ENCODE data around the gene RNPS1. TPM values are rescaled to one million over a fixed set of nuclear protein-coding genes. Genes with fewer than 3 reads are reported as not detected.

The RNPS1 gene
- total RNA-seq, 1 experiment from 2014 or later = 130 TPM

- Histone ChIP-seq H3K4me3 (peak overlapping the region; percentile 52), H3K9me3 (no peaks in the 10 kb centered on the region), H3K36me3 (peaks cover 35% of the 10 kb centered on the region), H3K27me3 (no peaks in the 10 kb centered on the region)
- no peak for DNase-seq
Measured at GRCh38 chr16:2213817-2214718, 53.9 kb downstream of the RNPS1 start.

GRCh38 chr16:2212362-2213324 lies 55.3 kb downstream of the RNPS1 start:
- DNase-seq = no peak
- H3K4me3 ChIP-seq = peak overlapping the region; percentile 52

GRCh38 chr16:2211923-2212347 lies 56.0 kb downstream of the RNPS1 start:
- Histone ChIP-seq H3K4me3 (no peak overlapping the region), H3K36me3 (peaks cover 56% of the 10 kb centered on the region), H3K27me3 (no peaks in the 10 kb centered on the region), H3K9me3 (no peaks in the 10 kb centered on the region)
- DNase-seq = no peak

More at GRCh38 chr16:2212362-2213324, 55.3 kb downstream of the RNPS1 start:
- Histone ChIP-seq H3K27me3 (no peaks in the 10 kb centered on the region), H3K9me3 (no peaks in the 10 kb centered on the region), H3K36me3 (peaks cover 49% of the 10 kb centered on the region)

- peak; percentile 40 for DNase-seq
- peaks cover 62% of the 10 kb centered on the region for H3K36me3 ChIP-seq
- H3K9me3 ChIP-seq = no peaks in the 10 kb centered on the region
- H3K27me3 ChIP-seq = no peaks in the 10 kb centered on the region
- H3K4me3 ChIP-seq = no peak within 1 kb of the TSS
Measured at GRCh38 chr16:2210386-2211365, 57.2 kb downstream of the RNPS1 start, which contains the start of gene BRICD5. BRICD5 (minus strand) TSS chr16:2210863; CDS start chr16:2210833, 30 bp downstream.

- peaks cover 62% of the 10 kb centered on the region for H3K36me3 ChIP-seq
- no peaks in the 10 kb centered on the region for H3K27me3 ChIP-seq
- no peak overlapping the region for H3K4me3 ChIP-seq
- DNase-seq = no peak
- H3K9me3 ChIP-seq = no peaks in the 10 kb centered on the region
Measured at GRCh38 chr16:2210009-2210332, 58.0 kb downstream of the RNPS1 start.

- no peaks in the 10 kb centered on the region for H3K27me3 ChIP-seq
- H3K4me3 ChIP-seq = no peak overlapping the region
- no peaks in the 10 kb centered on the region for H3K9me3 ChIP-seq
- H3K36me3 ChIP-seq = peaks cover 62% of the 10 kb centered on the region
- no peak for DNase-seq
Measured at GRCh38 chr16:2209258-2210008, 58.5 kb downstream of the RNPS1 start.

- Histone ChIP-seq H3K36me3 (peaks cover 62% of the 10 kb centered on the region), H3K27me3 (no peaks in the 10 kb centered on the region), H3K9me3 (no peaks in the 10 kb centered on the region), H3K4me3 (no peak overlapping the region)
- DNase-seq = no peak
Measured at GRCh38 chr16:2208772-2209171, 59.2 kb downstream of the RNPS1 start.

GRCh38 chr16:2208308-2208707 lies 59.6 kb downstream of the RNPS1 start:
- no peak for DNase-seq
- no peaks in the 10 kb centered on the region for H3K27me3 ChIP-seq
- peaks cover 58% of the 10 kb centered on the region for H3K36me3 ChIP-seq
- no peak overlapping the region for H3K4me3 ChIP-seq
- H3K9me3 ChIP-seq = no peaks in the 10 kb centered on the region

- DNase-seq = no peak
- no peaks in the 10 kb centered on the region for H3K27me3 ChIP-seq
- H3K9me3 ChIP-seq = no peaks in the 10 kb centered on the region
- no peak overlapping the region for H3K4me3 ChIP-seq
- H3K36me3 ChIP-seq = peaks cover 53% of the 10 kb centered on the region
Measured at GRCh38 chr16:2207872-2208271, 60.1 kb downstream of the RNPS1 start.

- Histone ChIP-seq H3K4me3 (no peak overlapping the region; the same call in 1 of the 2 replicates), H3K36me3 (peaks cover 44% of the 10 kb centered on the region), H3K27me3 (no peaks in the 10 kb centered on the region), H3K9me3 (no peaks in the 10 kb centered on the region)
- DNase-seq = no peak
Measured at GRCh38 chr16:2206780-2207433, 61.0 kb downstream of the RNPS1 start.

GRCh38 chr16:2206420-2206779 lies 61.5 kb downstream of the RNPS1 start:
- Histone ChIP-seq H3K27me3 (no peaks in the 10 kb centered on the region), H3K36me3 (peaks cover 39% of the 10 kb centered on the region), H3K9me3 (no peaks in the 10 kb centered on the region), H3K4me3 (peak overlapping the region; percentile 97)
- no peak for DNase-seq

- Histone ChIP-seq H3K9me3 (no peaks in the 10 kb centered on the region), H3K4me3 (peak overlapping the region; percentile 97)
- DNase-seq = peak; percentile 35
Measured at GRCh38 chr16:2205967-2206313, 62.0 kb downstream of the RNPS1 start.

GRCh38 chr16:2205104-2205966 lies 62.6 kb downstream of the RNPS1 start, which contains the start of gene MLST8:
MLST8 (plus strand) TSS chr16:2205454; CDS start chr16:2206086, 632 bp downstream.
- H3K9me3 ChIP-seq = no peaks in the 10 kb centered on the region
- peak within 1 kb of the TSS; percentile 97 for H3K4me3 ChIP-seq
- H3K36me3 ChIP-seq = peaks cover 36% of the 10 kb centered on the region
- peak; percentile 83 for DNase-seq
- no peaks in the 10 kb centered on the region for H3K27me3 ChIP-seq

More at GRCh38 chr16:2205967-2206313, 62.0 kb downstream of the RNPS1 start:
- no peaks in the 10 kb centered on the region for H3K27me3 ChIP-seq
- peaks cover 38% of the 10 kb centered on the region for H3K36me3 ChIP-seq

- no peaks in the 10 kb centered on the region for H3K27me3 ChIP-seq
- H3K4me3 ChIP-seq = peak overlapping the region; percentile 97
- DNase-seq = no peak
- no peaks in the 10 kb centered on the region for H3K9me3 ChIP-seq
- peaks cover 31% of the 10 kb centered on the region for H3K36me3 ChIP-seq
Measured at GRCh38 chr16:2204416-2205103, 63.4 kb downstream of the RNPS1 start.
